Measurements from ENCODE around the gene PEMT. TPM values are rescaled to one million over a fixed set of nuclear protein-coding genes. Genes with fewer than 3 reads are reported as not detected.

PEMT gene
- total RNA-seq, 1 experiment from 2014 or later, result 53.1 TPM

DNA sequence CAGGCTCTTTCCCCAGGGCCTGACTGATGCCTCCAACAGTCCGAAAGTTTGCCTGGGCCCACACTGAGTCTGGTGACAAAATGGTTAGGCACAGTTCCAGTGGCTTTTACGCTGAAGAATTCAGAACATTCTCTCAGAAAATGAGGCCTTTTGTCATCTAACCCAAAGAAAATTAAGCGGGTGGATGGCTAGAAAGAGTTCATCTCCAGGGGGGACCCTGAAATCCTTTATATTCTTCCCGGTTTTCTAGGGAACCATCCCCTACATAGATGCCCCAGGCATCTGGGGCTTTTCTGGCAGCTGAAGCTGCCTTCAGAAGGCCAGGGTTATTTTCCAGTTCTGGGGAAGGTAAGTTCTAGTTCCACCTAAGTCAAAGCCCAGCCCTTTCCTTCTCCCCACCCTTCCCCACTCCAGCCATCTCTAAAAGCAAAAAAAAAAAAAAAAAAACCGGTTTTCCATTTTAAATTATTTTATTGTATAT lies 97.5 kb downstream of the PEMT start:
- H3K27ac Mint-ChIP-seq, result no peak overlapping the region
- ATAC-seq (no peak), DNase-seq (ENCODE audit: low spot score) (no peak)
- H3K4me1 Mint-ChIP-seq, result peaks cover 41% of the 10 kb centered on the region
- H3K4me3 Mint-ChIP-seq, result peak overlapping the region; percentile 52
- ChIA-PET POLR2A (interaction anchor here (0.5 kb wide), 1 partner anchor 557 kb away, joined by 3 read pairs; no protein-coding TSS in a partner anchor), CTCF (interaction anchor here (1.1 to 1.2 kb wide), 2 partner anchors 120 to 139 kb away, joined by 3 to 4 read pairs; no protein-coding TSS in a partner anchor)
- peaks cover 12% of the 10 kb centered on the region for H3K36me3 Mint-ChIP-seq
- peaks cover 29% of the 10 kb centered on the region for H3K27me3 Mint-ChIP-seq (ENCODE audit: low read depth)
- TF ChIP-seq ZNF671 (CRISPR knock-in tag; IDR thresholded peaks at IDR 0.05) (no peak), ZNF281 (CRISPR knock-in tag; IDR thresholded peaks at IDR 0.05) (no peak), ATF6 (CRISPR knock-in tag; IDR thresholded peaks at IDR 0.05) (no peak), MXD4 (CRISPR knock-in tag; IDR thresholded peaks at IDR 0.05; ENCODE audit: borderline replicate concordance) (no peak), SP1 (CRISPR knock-in tag; conservative IDR thresholded peaks at IDR 0.05) (no peak), NFE2L1 (CRISPR knock-in tag; IDR thresholded peaks at IDR 0.05) (no peak)
- TF ChIP-seq, protein P1, sequence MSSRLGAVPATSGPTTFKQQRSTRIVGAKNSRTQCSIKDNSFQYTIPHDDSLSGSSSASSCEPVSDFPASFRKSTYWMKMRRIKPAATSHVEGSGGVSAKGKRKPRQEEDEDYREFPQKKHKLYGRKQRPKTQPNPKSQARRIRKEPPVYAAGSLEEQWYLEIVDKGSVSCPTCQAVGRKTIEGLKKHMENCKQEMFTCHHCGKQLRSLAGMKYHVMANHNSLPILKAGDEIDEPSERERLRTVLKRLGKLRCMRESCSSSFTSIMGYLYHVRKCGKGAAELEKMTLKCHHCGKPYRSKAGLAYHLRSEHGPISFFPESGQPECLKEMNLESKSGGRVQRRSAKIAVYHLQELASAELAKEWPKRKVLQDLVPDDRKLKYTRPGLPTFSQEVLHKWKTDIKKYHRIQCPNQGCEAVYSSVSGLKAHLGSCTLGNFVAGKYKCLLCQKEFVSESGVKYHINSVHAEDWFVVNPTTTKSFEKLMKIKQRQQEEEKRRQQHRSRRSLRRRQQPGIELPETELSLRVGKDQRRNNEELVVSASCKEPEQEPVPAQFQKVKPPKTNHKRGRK (CRISPR knock-in tag; IDR thresholded peaks at IDR 0.05; ENCODE audit: borderline replicate concordance), result no peak
- TF ChIP-seq, protein P2, sequence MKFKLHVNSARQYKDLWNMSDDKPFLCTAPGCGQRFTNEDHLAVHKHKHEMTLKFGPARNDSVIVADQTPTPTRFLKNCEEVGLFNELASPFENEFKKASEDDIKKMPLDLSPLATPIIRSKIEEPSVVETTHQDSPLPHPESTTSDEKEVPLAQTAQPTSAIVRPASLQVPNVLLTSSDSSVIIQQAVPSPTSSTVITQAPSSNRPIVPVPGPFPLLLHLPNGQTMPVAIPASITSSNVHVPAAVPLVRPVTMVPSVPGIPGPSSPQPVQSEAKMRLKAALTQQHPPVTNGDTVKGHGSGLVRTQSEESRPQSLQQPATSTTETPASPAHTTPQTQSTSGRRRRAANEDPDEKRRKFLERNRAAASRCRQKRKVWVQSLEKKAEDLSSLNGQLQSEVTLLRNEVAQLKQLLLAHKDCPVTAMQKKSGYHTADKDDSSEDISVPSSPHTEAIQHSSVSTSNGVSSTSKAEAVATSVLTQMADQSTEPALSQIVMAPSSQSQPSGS (CRISPR knock-in tag; IDR thresholded peaks at IDR 0.05; ENCODE audit: borderline replicate concordance, low read depth), result no peak
- TF ChIP-seq, protein P3, sequence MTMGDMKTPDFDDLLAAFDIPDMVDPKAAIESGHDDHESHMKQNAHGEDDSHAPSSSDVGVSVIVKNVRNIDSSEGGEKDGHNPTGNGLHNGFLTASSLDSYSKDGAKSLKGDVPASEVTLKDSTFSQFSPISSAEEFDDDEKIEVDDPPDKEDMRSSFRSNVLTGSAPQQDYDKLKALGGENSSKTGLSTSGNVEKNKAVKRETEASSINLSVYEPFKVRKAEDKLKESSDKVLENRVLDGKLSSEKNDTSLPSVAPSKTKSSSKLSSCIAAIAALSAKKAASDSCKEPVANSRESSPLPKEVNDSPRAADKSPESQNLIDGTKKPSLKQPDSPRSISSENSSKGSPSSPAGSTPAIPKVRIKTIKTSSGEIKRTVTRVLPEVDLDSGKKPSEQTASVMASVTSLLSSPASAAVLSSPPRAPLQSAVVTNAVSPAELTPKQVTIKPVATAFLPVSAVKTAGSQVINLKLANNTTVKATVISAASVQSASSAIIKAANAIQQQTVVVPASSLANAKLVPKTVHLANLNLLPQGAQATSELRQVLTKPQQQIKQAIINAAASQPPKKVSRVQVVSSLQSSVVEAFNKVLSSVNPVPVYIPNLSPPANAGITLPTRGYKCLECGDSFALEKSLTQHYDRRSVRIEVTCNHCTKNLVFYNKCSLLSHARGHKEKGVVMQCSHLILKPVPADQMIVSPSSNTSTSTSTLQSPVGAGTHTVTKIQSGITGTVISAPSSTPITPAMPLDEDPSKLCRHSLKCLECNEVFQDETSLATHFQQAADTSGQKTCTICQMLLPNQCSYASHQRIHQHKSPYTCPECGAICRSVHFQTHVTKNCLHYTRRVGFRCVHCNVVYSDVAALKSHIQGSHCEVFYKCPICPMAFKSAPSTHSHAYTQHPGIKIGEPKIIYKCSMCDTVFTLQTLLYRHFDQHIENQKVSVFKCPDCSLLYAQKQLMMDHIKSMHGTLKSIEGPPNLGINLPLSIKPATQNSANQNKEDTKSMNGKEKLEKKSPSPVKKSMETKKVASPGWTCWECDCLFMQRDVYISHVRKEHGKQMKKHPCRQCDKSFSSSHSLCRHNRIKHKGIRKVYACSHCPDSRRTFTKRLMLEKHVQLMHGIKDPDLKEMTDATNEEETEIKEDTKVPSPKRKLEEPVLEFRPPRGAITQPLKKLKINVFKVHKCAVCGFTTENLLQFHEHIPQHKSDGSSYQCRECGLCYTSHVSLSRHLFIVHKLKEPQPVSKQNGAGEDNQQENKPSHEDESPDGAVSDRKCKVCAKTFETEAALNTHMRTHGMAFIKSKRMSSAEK (CRISPR knock-in tag; IDR thresholded peaks at IDR 0.05; ENCODE audit: borderline replicate concordance), result no peak
- TF ChIP-seq, protein P4, sequence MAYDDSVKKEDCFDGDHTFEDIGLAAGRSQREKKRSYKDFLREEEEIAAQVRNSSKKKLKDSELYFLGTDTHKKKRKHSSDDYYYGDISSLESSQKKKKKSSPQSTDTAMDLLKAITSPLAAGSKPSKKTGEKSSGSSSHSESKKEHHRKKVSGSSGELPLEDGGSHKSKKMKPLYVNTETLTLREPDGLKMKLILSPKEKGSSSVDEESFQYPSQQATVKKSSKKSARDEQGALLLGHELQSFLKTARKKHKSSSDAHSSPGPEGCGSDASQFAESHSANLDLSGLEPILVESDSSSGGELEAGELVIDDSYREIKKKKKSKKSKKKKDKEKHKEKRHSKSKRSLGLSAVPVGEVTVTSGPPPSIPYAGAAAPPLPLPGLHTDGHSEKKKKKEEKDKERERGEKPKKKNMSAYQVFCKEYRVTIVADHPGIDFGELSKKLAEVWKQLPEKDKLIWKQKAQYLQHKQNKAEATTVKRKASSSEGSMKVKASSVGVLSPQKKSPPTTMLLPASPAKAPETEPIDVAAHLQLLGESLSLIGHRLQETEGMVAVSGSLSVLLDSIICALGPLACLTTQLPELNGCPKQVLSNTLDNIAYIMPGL (CRISPR knock-in tag; IDR thresholded peaks at IDR 0.05), result no peak
- H3K9me3 Mint-ChIP-seq, result no peaks in the 10 kb centered on the region

All from WTC11 (cell line).